Effector memory CD4-positive, alpha-beta T cell (primary cell): ENCODE results near the gene UQCRQ.

Experiments used
- DNase-seq, 3 donors: peaks; one replicate each; pipeline ENCODE4 v3.0.0-alpha.2; 2020
- H3K27ac ChIP-seq: 2 replicates; pipeline ENCODE4 v1.7.0; 2013; ENCODE audit warnings: mild to moderate bottlenecking, low read length, moderate library complexity; ENCODE audit not compliant: insufficient read depth, poor library complexity, severe bottlenecking
- H3K27me3 ChIP-seq: replicated peaks from 2 replicates; pipeline ENCODE4 v1.7.0; 2013; ENCODE audit warnings: mild to moderate bottlenecking, low read length; ENCODE audit not compliant: insufficient read depth, control insufficient read depth, poor library complexity, severe bottlenecking
- H3K36me3 ChIP-seq: 2 replicates; pipeline ENCODE4 v1.7.0; 2013; ENCODE audit warnings: mild to moderate bottlenecking, low read length, moderate library complexity; ENCODE audit not compliant: control insufficient read depth, insufficient read depth
- H3K4me1 ChIP-seq: 2 replicates; pipeline ENCODE4 v1.7.0; 2013; ENCODE audit warnings: low read length, mild to moderate bottlenecking; ENCODE audit not compliant: control insufficient read depth, insufficient read depth, poor library complexity, severe bottlenecking
- H3K4me3 ChIP-seq: 2 replicates; pipeline ENCODE4 v1.7.0; 2013; ENCODE audit warnings: low read length, low read depth, mild to moderate bottlenecking; ENCODE audit not compliant: insufficient read depth, poor library complexity, severe bottlenecking
- H3K9me3 ChIP-seq: 2 replicates; pipeline ENCODE4 v1.7.0; 2013; ENCODE audit warnings: mild to moderate bottlenecking, low read length, moderate library complexity; ENCODE audit not compliant: control insufficient read depth

UQCRQ gene

GRCh38 chr5:132832612-132833011 is 33.8 kb upstream of the UQCRQ start:
- Histone ChIP-seq H3K4me1 (peaks cover 8% of the 10 kb centered on the region), H3K36me3 (no peaks in the 10 kb centered on the region), H3K27ac (no peak overlapping the region)

GRCh38 chr5:132834057-132834456 is 32.4 kb upstream of the UQCRQ start:
- Histone ChIP-seq H3K4me1 (peaks cover 8% of the 10 kb centered on the region), H3K9me3 (no peaks in the 10 kb centered on the region), H3K36me3 (no peaks in the 10 kb centered on the region), H3K4me3 (no peak overlapping the region), H3K27me3 (peaks cover 14% of the 10 kb centered on the region), H3K27ac (no peak overlapping the region)
- DNase-seq, result no peak

More at GRCh38 chr5:132832612-132833011, 33.8 kb upstream of the UQCRQ start:
- Histone ChIP-seq H3K9me3 (no peaks in the 10 kb centered on the region), H3K27me3 (peaks cover 14% of the 10 kb centered on the region), H3K4me3 (no peak overlapping the region)
- no peak for DNase-seq

GRCh38 chr5:132836852-132837251 is 29.6 kb upstream of the UQCRQ start:
- H3K36me3 ChIP-seq, result no peaks in the 10 kb centered on the region
- H3K9me3 ChIP-seq, result no peaks in the 10 kb centered on the region
- no peak for DNase-seq
- H3K27me3 ChIP-seq, result no peaks in the 10 kb centered on the region
- no peak overlapping the region for H3K27ac ChIP-seq
- H3K4me1 ChIP-seq, result no peaks in the 10 kb centered on the region
- H3K4me3 ChIP-seq, result no peak overlapping the region

- H3K36me3 ChIP-seq, result no peaks in the 10 kb centered on the region
- H3K4me1 ChIP-seq, result no peaks in the 10 kb centered on the region
- no peak overlapping the region for H3K27ac ChIP-seq
- DNase-seq, result no peak
- H3K27me3 ChIP-seq, result no peaks in the 10 kb centered on the region
- no peaks in the 10 kb centered on the region for H3K9me3 ChIP-seq
- H3K4me3 ChIP-seq, result no peak overlapping the region
Measured at GRCh38 chr5:132837868-132838267, 28.6 kb upstream of the UQCRQ start.

- no peak for DNase-seq
- H3K27me3 ChIP-seq, result no peaks in the 10 kb centered on the region
- no peaks in the 10 kb centered on the region for H3K4me1 ChIP-seq
- no peaks in the 10 kb centered on the region for H3K36me3 ChIP-seq
- H3K9me3 ChIP-seq, result no peaks in the 10 kb centered on the region
- no peak overlapping the region for H3K4me3 ChIP-seq
- H3K27ac ChIP-seq, result no peak overlapping the region
Measured at GRCh38 chr5:132838516-132839282, 27.7 kb upstream of the UQCRQ start.

- H3K27me3 ChIP-seq, result no peaks in the 10 kb centered on the region
- no peaks in the 10 kb centered on the region for H3K9me3 ChIP-seq
- no peaks in the 10 kb centered on the region for H3K4me1 ChIP-seq
- H3K36me3 ChIP-seq, result no peaks in the 10 kb centered on the region
- H3K27ac ChIP-seq, result no peak overlapping the region
- DNase-seq, result no peak
- H3K4me3 ChIP-seq, result no peak overlapping the region
Measured at GRCh38 chr5:132839426-132840301, 26.8 kb upstream of the UQCRQ start.

- DNase-seq, result no peak
- H3K4me1 ChIP-seq, result no peaks in the 10 kb centered on the region
- no peaks in the 10 kb centered on the region for H3K9me3 ChIP-seq
- no peaks in the 10 kb centered on the region for H3K36me3 ChIP-seq
- H3K27ac ChIP-seq, result no peak overlapping the region
- H3K4me3 ChIP-seq, result no peak overlapping the region
- H3K27me3 ChIP-seq, result no peaks in the 10 kb centered on the region
Measured at GRCh38 chr5:132840313-132840712, 26.1 kb upstream of the UQCRQ start.

- Histone ChIP-seq H3K4me3 (no peak overlapping the region), H3K36me3 (no peaks in the 10 kb centered on the region), H3K4me1 (no peaks in the 10 kb centered on the region), H3K9me3 (no peaks in the 10 kb centered on the region), H3K27ac (no peak overlapping the region), H3K27me3 (no peaks in the 10 kb centered on the region)
- no peak for DNase-seq
Measured at GRCh38 chr5:132840896-132841295, 25.5 kb upstream of the UQCRQ start.

GRCh38 chr5:132841305-132841704 is 25.1 kb upstream of the UQCRQ start:
- Histone ChIP-seq H3K4me3 (no peak overlapping the region), H3K4me1 (no peaks in the 10 kb centered on the region), H3K27me3 (no peaks in the 10 kb centered on the region), H3K36me3 (no peaks in the 10 kb centered on the region), H3K9me3 (no peaks in the 10 kb centered on the region), H3K27ac (no peak overlapping the region)
- DNase-seq, result no peak

GRCh38 chr5:132848270-132848669 is 18.2 kb upstream of the UQCRQ start:
- DNase-seq, result no peak
- H3K4me1 ChIP-seq, result no peaks in the 10 kb centered on the region
- H3K4me3 ChIP-seq, result no peak overlapping the region
- H3K36me3 ChIP-seq, result no peaks in the 10 kb centered on the region
- no peaks in the 10 kb centered on the region for H3K27me3 ChIP-seq
- no peak overlapping the region for H3K27ac ChIP-seq
- no peaks in the 10 kb centered on the region for H3K9me3 ChIP-seq
